ENCODE results near the gene IFT27. TPM values are rescaled to one million over a fixed set of nuclear protein-coding genes. Genes with fewer than 3 reads are reported as not detected.

Gene IFT27
- polyA plus RNA-seq, 1 donor (not counting 4 experiments of a cell fraction or from before 2014, with no cell fraction given) = 18.5 TPM

GRCh38 chr22:36790648-36791047 lies 14.7 kb upstream of the IFT27 start:
- DNase-seq (ENCODE audit: low read depth, low spot score) (no peak), FAIRE-seq (no peak)
- H2AFZ ChIP-seq (ENCODE audit: control insufficient read depth, low read length) = no peak overlapping the region
- H3K27ac ChIP-seq (ENCODE audit: control insufficient read depth, insufficient read depth, low read length) = no peak overlapping the region
- H3K9me1 ChIP-seq (ENCODE audit: control insufficient read depth, extremely low read depth, insufficient read depth, low read length) = no peaks in the 10 kb centered on the region
- no peak overlapping the region for H3K9ac ChIP-seq (ENCODE audit: control insufficient read depth, extremely low read depth, insufficient read depth, low read length)
- H3K4me3 ChIP-seq (ENCODE audit: control insufficient read depth in 2 of 3, extremely low read depth in 1 of 3, insufficient read depth in 2 of 3, low read depth in 1 of 3, low read length in 3 of 3) = no peak overlapping the region
- H3K79me2 ChIP-seq (ENCODE audit: control insufficient read depth, insufficient read depth, low read length) = no peaks in the 10 kb centered on the region
- no peaks in the 10 kb centered on the region for H3K4me1 ChIP-seq (ENCODE audit: control insufficient read depth, extremely low read depth, insufficient read depth, low read length)
- dilution Hi-C loops (cut with MboI; ENCODE audit: extremely low pct_ligation_motif_present, low sequenced_read_pairs) = no loop called here
- H3K9me3 ChIP-seq (ENCODE audit: control insufficient read depth, low read depth, low read length) = no peaks in the 10 kb centered on the region
- no peaks in the 10 kb centered on the region for H3K36me3 ChIP-seq (ENCODE audit: control insufficient read depth in 2 of 2, extremely low read depth in 1 of 2, insufficient read depth in 2 of 2, low read length in 2 of 2)
- no peak for TF ChIP-seq EZH2 (IDR thresholded peaks at IDR 0.05; ENCODE audit: low read length)
- TF ChIP-seq CTCF (optimal IDR thresholded peaks at IDR 0.05 in 1 of 3, IDR thresholded peaks at IDR 0.05 in 1 of 3, conservative IDR thresholded peaks at IDR 0.05 in 1 of 3; ENCODE audit: extremely low read depth in 1 of 3, insufficient read depth in 2 of 3, low read length in 3 of 3) = peak in 1 of 3 experiments; percentile 32
- no peak overlapping the region for H3K4me2 ChIP-seq (ENCODE audit: control insufficient read depth, extremely low read depth, insufficient read depth, low read depth, low read length)
- no peaks in the 10 kb centered on the region for H4K20me1 ChIP-seq (ENCODE audit: control insufficient read depth, extremely low read depth, insufficient read depth, low read length)
- peaks cover 16% of the 10 kb centered on the region for H3K27me3 ChIP-seq (ENCODE audit: control insufficient read depth, extremely low read depth, insufficient read depth, low read length)

GRCh38 chr22:36787204-36787988 lies 11.5 kb upstream of the IFT27 start:
- no peak for TF ChIP-seq CTCF (optimal IDR thresholded peaks at IDR 0.05 in 1 of 3, IDR thresholded peaks at IDR 0.05 in 1 of 3, conservative IDR thresholded peaks at IDR 0.05 in 1 of 3; ENCODE audit: extremely low read depth in 1 of 3, insufficient read depth in 2 of 3, low read length in 3 of 3)
- no peak for TF ChIP-seq EZH2 (IDR thresholded peaks at IDR 0.05; ENCODE audit: low read length)
- Histone ChIP-seq H3K27ac (ENCODE audit: control insufficient read depth, insufficient read depth, low read length) (no peak overlapping the region), H3K27me3 (ENCODE audit: control insufficient read depth, extremely low read depth, insufficient read depth, low read length) (peaks cover 16% of the 10 kb centered on the region), H3K9me1 (ENCODE audit: control insufficient read depth, extremely low read depth, insufficient read depth, low read length) (no peaks in the 10 kb centered on the region), H4K20me1 (ENCODE audit: control insufficient read depth, extremely low read depth, insufficient read depth, low read length) (no peaks in the 10 kb centered on the region), H2AFZ (ENCODE audit: control insufficient read depth, low read length) (no peak overlapping the region), H3K79me2 (ENCODE audit: control insufficient read depth, insufficient read depth, low read length) (no peaks in the 10 kb centered on the region), H3K36me3 (ENCODE audit: control insufficient read depth in 2 of 2, extremely low read depth in 1 of 2, insufficient read depth in 2 of 2, low read length in 2 of 2) (no peaks in the 10 kb centered on the region), H3K4me3 (ENCODE audit: control insufficient read depth in 2 of 3, extremely low read depth in 1 of 3, insufficient read depth in 2 of 3, low read depth in 1 of 3, low read length in 3 of 3) (no peak overlapping the region), H3K4me1 (ENCODE audit: control insufficient read depth, extremely low read depth, insufficient read depth, low read length) (no peaks in the 10 kb centered on the region), H3K4me2 (ENCODE audit: control insufficient read depth, extremely low read depth, insufficient read depth, low read depth, low read length) (no peak overlapping the region), H3K9ac (ENCODE audit: control insufficient read depth, extremely low read depth, insufficient read depth, low read length) (no peak overlapping the region), H3K9me3 (ENCODE audit: control insufficient read depth, low read depth, low read length) (no peaks in the 10 kb centered on the region)
- FAIRE-seq (no peak), DNase-seq (ENCODE audit: low read depth, low spot score) (no peak)
- dilution Hi-C loops (cut with MboI; ENCODE audit: extremely low pct_ligation_motif_present, low sequenced_read_pairs) = no loop called here
